SK-N-SH treated with all-trans-retinoic acid at 6 μM for 48 hours (cell line): ENCODE data around the gene VOPP1.

Experiments used
- ATAC-seq: fragments of 200-7000 bp; cut with Tn5 transposase; 3 replicates; pipeline ENCODE4 v1.9.1; 2020; ENCODE audit warnings: mild to moderate bottlenecking, moderate library complexity
- ARNTL ChIP-seq: fragments of 450-650 bp; formaldehyde crosslinking; IDR thresholded peaks from 2 replicates; pipeline ENCODE4 v1.5.0; 2020; ENCODE audit warnings: low read depth, mild to moderate bottlenecking, moderate library complexity, borderline replicate concordance
- BACH2 ChIP-seq: fragments of 250-450 bp; sonication (Bioruptor Pico); IDR thresholded peaks from 2 replicates; pipeline ENCODE4 v1.9.0; 2021; ENCODE audit warnings: mild to moderate bottlenecking, borderline replicate concordance
- CREB5 ChIP-seq: fragments of 250-450 bp; sonication (Bioruptor Pico); IDR thresholded peaks from 2 replicates; pipeline ENCODE4 v1.5.1; 2020; ENCODE audit warnings: low read depth, mild to moderate bottlenecking, moderate library complexity
- CSDC2 ChIP-seq: fragments of 250-450 bp; sonication (Bioruptor Pico); IDR thresholded peaks from 2 replicates; pipeline ENCODE4 v1.5.0; 2020; ENCODE audit warnings: mild to moderate bottlenecking, moderate library complexity
- CSRNP3 ChIP-seq: fragments of 250-450 bp; sonication (Bioruptor Pico); IDR thresholded peaks from 2 replicates; pipeline ENCODE4 v1.5.1; 2021; ENCODE audit warnings: mild to moderate bottlenecking, moderate library complexity
- ESRRG ChIP-seq: fragments of 250-450 bp; sonication (Bioruptor Pico); IDR thresholded peaks from 2 replicates; pipeline ENCODE4 v1.6.1; 2021; ENCODE audit warnings: mild to moderate bottlenecking
- GLIS3 ChIP-seq: fragments of 250-450 bp; sonication (Bioruptor Pico); IDR thresholded peaks from 2 replicates; pipeline ENCODE4 v1.5.0; 2020; ENCODE audit warnings: mild to moderate bottlenecking, moderate library complexity
- OSR1 ChIP-seq: fragments of 250-450 bp; sonication (Bioruptor Pico); IDR thresholded peaks from 2 replicates; pipeline ENCODE4 v1.8.0; 2022; ENCODE audit warnings: moderate library complexity, mild to moderate bottlenecking, inconsistent platforms
- PATZ1 ChIP-seq: fragments of 250-450 bp; sonication (Bioruptor Pico); IDR thresholded peaks from 2 replicates; pipeline ENCODE4 v1.8.0; 2020; ENCODE audit warnings: mild to moderate bottlenecking, moderate library complexity, borderline replicate concordance
- PPARA ChIP-seq: fragments of 250-450 bp; sonication (Bioruptor Pico); IDR thresholded peaks from 2 replicates; pipeline ENCODE4 v1.5.0; 2020; ENCODE audit warnings: mild to moderate bottlenecking, borderline replicate concordance
- RARB ChIP-seq: fragments of 250-450 bp; sonication (Bioruptor Pico); IDR thresholded peaks from 2 replicates; pipeline ENCODE4 v1.8.0; 2021; ENCODE audit warnings: mild to moderate bottlenecking, moderate library complexity
- SNAI2 ChIP-seq: fragments of 250-450 bp; sonication (Bioruptor Pico); IDR thresholded peaks from 2 replicates; pipeline ENCODE4 v1.5.0; 2020; ENCODE audit warnings: mild to moderate bottlenecking, moderate library complexity
- TCF4 ChIP-seq: fragments of 250-450 bp; sonication (Bioruptor Pico); IDR thresholded peaks from 2 replicates; pipeline ENCODE4 v1.8.0; 2021; ENCODE audit warnings: mild to moderate bottlenecking, moderate library complexity, borderline replicate concordance
- TOX ChIP-seq: fragments of 250-450 bp; sonication (Bioruptor Pico); IDR thresholded peaks from 2 replicates; pipeline ENCODE4 v1.8.0; 2021; ENCODE audit warnings: mild to moderate bottlenecking, moderate library complexity, borderline replicate concordance
- TSHZ2 ChIP-seq: fragments of 250-450 bp; sonication (Bioruptor Pico); IDR thresholded peaks from 2 replicates; pipeline ENCODE4 v1.5.0; 2020; ENCODE audit warnings: mild to moderate bottlenecking, moderate library complexity
- ZC3H10 ChIP-seq: fragments of 250-450 bp; sonication (Bioruptor Pico); IDR thresholded peaks from 2 replicates; pipeline ENCODE4 v1.5.1; 2021; ENCODE audit warnings: mild to moderate bottlenecking, moderate library complexity
- ZFP3 ChIP-seq: fragments of 250-450 bp; sonication (Bioruptor Pico); IDR thresholded peaks from 2 replicates; pipeline ENCODE4 v1.5.0; 2020; ENCODE audit warnings: mild to moderate bottlenecking, moderate library complexity
- ZFP30 ChIP-seq: fragments of 450-650 bp; formaldehyde crosslinking; IDR thresholded peaks from 2 replicates; pipeline ENCODE4 v1.5.0; 2022; ENCODE audit warnings: mild to moderate bottlenecking, moderate library complexity
- ZNF565 ChIP-seq: fragments of 450-650 bp; formaldehyde crosslinking; conservative IDR thresholded peaks from 2 replicates; pipeline ENCODE4 v1.5.0; 2020; ENCODE audit warnings: low read depth, mild to moderate bottlenecking, moderate library complexity
- ZNF70 ChIP-seq: fragments of 450-650 bp; formaldehyde crosslinking; IDR thresholded peaks from 2 replicates; pipeline ENCODE4 v1.5.0; 2020; ENCODE audit warnings: mild to moderate bottlenecking, moderate library complexity

VOPP1 gene

GRCh38 chr7:55501611-55502010 lies 70.7 kb downstream of the VOPP1 start:
- no peak for TF ChIP-seq ESRRG
- TF ChIP-seq RARB (CRISPR knock-in tag), result no peak
- TF ChIP-seq ZFP30, result no peak
- TF ChIP-seq SNAI2 (CRISPR knock-in tag), result no peak
- no peak for TF ChIP-seq TOX (CRISPR knock-in tag)
- TF ChIP-seq BACH2 (CRISPR knock-in tag), result no peak
- no peak for TF ChIP-seq ARNTL
- ATAC-seq, result no peak

- no peak for TF ChIP-seq CSDC2
- TF ChIP-seq RARB (CRISPR knock-in tag), result no peak
- TF ChIP-seq PPARA (CRISPR knock-in tag), result no peak
- TF ChIP-seq OSR1, result no peak
- TF ChIP-seq ZFP30, result no peak
- no peak for TF ChIP-seq SNAI2 (CRISPR knock-in tag)
- TF ChIP-seq ESRRG, result no peak
- TF ChIP-seq PATZ1 (CRISPR knock-in tag), result no peak
- ATAC-seq, result no peak
Observed at GRCh38 chr7:55500117-55500756, 72.1 kb downstream of the VOPP1 start.

GRCh38 chr7:55499591-55499990 lies 72.7 kb downstream of the VOPP1 start:
- no peak for TF ChIP-seq TSHZ2 (CRISPR knock-in tag)
- TF ChIP-seq GLIS3, result no peak
- no peak for TF ChIP-seq TOX (CRISPR knock-in tag)
- TF ChIP-seq ZNF70, result no peak
- TF ChIP-seq ZFP3 (CRISPR knock-in tag), result no peak
- TF ChIP-seq PATZ1 (CRISPR knock-in tag), result no peak
- TF ChIP-seq CSDC2, result no peak
- TF ChIP-seq ESRRG, result no peak
- TF ChIP-seq BACH2 (CRISPR knock-in tag), result no peak
- no peak for TF ChIP-seq ZC3H10 (CRISPR knock-in tag)
- TF ChIP-seq CREB5 (CRISPR knock-in tag), result no peak
- TF ChIP-seq RARB (CRISPR knock-in tag), result no peak
- TF ChIP-seq OSR1, result no peak
- TF ChIP-seq TCF4 (CRISPR knock-in tag), result no peak
- TF ChIP-seq SNAI2 (CRISPR knock-in tag), result no peak
- TF ChIP-seq, all 23 proteins: peak for 0
- no peak for ATAC-seq

- no peak for ATAC-seq
- TF ChIP-seq ZNF70 (no peak), CSRNP3 (CRISPR knock-in tag) (no peak), BACH2 (CRISPR knock-in tag) (no peak), CREB5 (CRISPR knock-in tag) (no peak), TOX (CRISPR knock-in tag) (no peak), SNAI2 (CRISPR knock-in tag) (no peak), TSHZ2 (CRISPR knock-in tag) (no peak), ZNF565 (CRISPR knock-in tag) (no peak), TCF4 (CRISPR knock-in tag) (no peak)
Observed at GRCh38 chr7:55498770-55499169, 73.5 kb downstream of the VOPP1 start.
